HG03066 (cell line): ENCODE measurements around the gene DYNC2H1.
"Not testable (repeated sequence)": the region's sequence is repeated elsewhere in the genome, so short reads cannot be mapped to it uniquely, and the experiment has no call there.

Source experiments
- ATAC-seq: cut with Tn5 transposase; IDR thresholded peaks from one replicate; pipeline ENCODE4 v1.9.1; 2021; ENCODE audit warnings: low read depth; ENCODE audit not compliant: unreplicated experiment

Gene DYNC2H1

DNA sequence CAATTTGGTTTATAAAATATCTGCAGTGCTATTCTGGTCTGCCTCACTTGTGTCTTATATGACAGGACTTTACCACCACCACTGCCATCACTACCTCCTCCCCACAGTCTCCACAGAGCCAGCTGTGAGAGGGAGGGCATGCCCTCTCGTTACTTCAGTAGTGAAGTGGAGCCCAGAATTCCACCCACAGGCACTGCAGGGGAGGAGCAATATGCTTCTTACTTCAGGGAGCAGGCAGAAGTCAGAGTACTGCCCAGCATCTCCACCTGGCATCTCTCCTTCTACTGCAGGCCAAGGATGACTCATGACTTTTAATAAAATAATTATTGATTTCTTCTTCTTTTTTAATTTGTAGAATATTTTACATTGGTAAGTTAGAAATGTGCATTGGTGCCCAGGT, 255.5 kb downstream of the DYNC2H1 start:
- ATAC-seq: no peak

DNA sequence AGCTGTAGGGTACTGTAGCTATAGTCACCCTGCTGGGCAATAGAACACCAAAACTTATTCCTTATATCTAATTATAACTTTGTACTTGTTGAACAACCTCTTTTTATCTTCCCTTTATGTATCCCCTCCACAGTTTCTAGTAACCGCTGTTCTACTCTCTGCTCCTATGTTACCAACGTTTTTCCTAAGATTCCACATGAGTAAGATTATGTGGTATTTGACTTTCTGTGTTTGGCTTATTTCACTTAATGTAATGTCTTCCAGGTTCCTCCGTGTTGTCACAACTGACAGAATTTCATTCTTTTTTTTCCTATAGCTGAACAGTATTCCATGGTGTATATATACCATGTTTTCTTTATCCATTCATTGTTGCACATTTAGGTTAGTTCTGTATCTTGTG, 258.4 kb downstream of the DYNC2H1 start:
- no peak for ATAC-seq

DNA sequence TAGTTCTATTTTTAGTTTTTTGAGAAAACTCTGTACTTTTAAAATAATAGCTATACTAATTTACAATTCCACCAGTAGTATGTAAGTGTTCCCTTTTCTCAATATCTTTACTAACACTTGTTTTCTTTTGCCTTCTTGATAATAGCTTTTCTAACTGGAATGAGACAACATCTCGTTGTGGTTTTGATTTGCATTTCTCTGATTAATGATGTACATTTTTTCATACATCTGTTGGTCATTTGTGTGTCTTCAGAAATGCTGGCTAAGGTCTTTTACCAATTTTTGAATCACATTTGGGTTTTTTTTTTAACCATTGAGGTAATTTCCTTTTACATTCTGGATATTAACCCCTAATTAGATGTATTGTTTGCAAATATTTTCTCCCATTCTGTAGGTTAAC, 258.9 kb downstream of the DYNC2H1 start:
- no peak for ATAC-seq

DNA sequence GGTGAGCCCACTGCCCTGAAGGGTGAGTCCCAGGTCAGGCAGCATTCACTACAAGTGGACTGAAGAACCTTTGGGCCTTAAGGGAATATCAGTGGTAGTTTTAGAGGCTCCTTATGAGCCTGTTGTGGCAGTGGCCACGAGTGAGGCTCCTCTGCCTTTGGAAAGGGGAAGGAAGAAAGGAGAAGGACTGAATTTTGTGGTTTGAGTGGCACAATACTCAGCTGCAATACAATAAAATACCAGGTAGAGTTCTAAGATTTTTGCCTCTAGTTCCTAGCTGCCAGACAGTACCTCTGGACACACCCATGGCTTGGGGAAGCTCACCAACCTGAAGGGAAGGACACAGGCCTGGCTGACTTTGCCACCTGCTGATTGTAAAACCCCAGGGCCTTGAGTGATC, 260.9 kb downstream of the DYNC2H1 start:
- ATAC-seq: no peak

DNA sequence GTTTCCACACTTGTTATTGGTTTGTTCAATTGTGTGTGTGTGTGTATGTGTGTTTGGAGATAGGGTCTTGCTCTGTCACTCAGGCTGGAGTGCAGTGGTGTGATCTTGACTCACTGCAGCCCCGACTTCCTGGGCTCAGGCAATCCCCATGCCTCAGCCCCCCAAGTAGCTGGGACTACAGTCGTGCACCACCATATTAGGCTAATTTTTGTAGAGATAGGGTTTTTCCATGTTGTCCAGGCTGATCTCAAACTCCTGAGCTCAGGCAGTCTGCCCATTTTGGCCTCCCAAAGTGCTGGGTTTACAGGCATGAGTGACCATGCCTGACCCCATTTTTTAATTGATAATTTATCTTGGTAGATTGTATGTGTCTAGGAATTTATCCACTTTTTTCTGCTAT, 263.7 kb downstream of the DYNC2H1 start:
- no peak for ATAC-seq

DNA sequence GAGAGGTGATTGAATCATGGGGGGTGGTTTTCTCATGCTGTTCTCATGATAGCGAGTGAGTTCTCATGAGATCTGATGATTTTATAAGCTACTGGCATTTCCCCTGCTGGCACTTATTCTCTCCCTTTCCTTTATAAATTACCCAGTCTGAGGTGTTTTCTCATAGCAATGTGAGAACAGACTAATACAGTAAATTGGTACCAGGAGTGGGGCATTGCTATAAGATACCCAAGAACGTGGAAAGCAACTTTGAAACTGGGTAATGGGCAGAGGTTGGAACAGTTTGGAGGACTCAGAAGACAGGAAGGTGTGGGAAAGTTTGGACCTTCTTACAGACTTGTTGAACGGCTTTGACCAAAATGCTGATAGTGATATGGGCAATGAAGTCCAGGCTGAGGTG, 265.0 kb downstream of the DYNC2H1 start:
- not testable (repeated sequence) for ATAC-seq

DNA sequence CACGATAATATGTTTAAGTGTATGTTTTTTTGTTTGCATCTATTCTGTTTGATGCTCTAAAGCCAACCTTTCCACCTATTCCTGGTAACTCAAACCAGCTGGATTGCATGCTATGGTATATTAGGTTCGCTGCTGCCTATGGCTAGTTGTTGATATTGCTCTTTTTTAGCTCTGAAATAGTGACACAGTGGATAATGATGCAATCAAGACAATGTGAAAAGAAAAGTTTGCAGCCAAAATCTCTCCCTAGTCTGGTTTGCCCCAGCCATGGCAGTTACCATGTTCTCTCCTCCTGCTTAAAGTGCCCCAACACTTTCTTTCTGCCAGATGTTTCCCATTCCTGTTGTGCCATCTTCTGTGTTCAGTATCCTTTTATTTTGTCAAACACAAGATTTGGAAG, 269.7 kb downstream of the DYNC2H1 start:
- no peak for ATAC-seq

DNA sequence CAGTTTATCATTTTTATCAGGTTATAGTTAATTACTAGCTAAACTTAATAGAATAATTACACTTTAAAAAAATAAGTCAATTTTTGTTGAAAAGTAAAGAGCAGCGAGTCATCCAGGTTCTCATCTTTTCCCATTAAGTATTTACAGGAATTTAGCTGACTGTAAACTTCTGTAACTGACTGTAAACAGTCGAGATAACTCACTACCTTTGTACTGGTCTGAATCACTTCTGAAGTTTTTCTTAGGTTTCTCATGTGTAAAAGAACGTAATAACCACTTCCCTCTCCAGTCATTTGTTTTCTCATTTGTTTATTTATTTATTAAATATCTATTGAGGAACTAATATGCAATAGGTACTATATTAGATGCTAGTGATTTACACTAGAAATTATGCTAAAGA, 270.8 kb downstream of the DYNC2H1 start:
- no peak for ATAC-seq

DNA sequence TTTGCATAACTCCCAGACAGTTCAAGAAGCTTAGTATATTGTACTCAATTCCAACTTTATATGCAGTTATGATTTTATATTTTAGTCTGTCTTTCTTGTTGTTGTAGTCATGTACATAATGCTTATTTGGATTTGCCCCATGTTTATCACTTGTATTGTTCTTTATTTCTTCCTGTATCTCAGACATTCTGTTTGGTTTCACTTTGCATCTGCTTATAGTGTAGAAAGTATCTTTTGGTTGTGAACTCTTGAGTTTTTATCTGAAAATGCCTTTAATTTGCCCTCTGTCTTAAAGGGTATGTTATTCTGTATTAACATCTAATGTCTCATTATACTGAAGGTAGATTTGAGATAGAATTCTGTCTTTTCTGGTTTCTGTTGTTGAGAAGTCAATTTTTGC, 275.4 kb downstream of the DYNC2H1 start:
- ATAC-seq: no peak

DNA sequence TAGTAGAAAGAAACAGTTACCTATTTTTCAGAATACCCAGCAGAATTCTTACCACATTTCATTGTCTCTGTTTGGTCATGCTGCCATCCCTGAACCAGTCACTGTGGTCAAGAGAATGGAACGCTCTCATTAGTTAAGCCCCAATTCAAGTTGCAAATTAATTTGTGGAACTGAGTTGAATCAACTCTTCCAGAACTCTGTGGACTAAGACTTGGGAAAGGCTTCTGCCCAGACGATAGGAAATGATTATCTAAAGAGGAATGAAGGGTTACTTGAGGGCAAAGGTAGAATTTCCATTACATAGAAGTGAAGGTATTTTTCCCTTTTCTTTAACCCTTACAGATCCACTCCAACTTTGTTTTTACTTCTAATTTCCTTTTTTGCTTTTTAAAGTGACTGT, 286.4 kb downstream of the DYNC2H1 start:
- ATAC-seq: no peak

DNA sequence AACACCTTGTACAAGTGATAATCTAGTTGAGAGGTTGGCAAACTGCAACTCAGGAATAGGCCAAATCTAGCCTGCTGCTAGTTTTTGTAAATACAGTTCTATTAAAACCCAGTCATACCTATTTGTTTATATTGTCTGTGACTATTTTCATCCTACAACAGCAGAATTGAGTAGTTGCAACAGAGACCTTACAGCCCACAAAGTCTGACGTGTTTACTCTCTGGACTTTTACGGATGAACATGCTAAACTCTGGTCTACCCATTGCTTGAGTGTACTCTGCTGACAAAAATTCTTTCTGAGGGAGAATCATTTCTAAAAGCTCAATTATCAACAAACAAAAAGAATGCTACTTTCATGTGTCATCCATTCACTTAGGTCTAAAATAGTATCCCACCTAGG, 287.0 kb downstream of the DYNC2H1 start:
- ATAC-seq: no peak

DNA sequence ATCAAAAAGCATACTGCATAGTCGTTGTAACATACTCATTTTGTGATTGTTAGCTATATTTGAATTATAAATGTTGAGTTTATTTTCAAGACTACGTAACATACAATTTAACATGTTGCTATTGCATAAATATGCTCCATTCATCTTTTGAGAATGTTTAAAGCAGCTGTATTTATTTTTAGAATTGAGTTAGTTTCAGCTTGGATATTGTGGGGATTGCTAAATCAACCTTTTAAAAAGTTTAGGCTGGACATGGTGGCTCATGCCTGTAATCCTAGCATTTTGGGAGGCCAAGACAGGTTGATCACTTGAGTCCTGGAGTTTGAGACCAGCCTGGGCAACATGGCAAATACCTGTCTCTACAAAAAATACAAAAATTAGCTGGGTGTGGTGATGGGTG, 288.1 kb downstream of the DYNC2H1 start:
- ATAC-seq: no peak

DNA sequence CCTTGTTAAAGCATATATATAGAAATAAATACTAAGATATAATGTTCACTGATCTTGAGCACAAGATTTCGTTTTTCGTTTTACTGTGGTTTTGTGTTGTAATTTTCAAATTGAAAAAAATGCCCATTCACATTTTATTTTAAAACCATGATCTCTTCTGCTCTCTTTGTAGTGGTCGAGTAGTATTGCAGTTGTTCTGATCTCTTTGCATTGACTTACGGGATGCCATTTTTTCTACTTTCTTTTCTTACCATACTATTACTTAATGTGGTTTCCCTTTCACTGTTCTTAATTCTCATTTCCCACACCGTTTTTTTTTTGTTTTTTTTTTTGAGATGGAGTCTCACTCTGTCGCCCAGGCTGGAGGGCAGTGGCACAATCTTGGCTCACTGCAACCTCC, 289.6 kb downstream of the DYNC2H1 start:
- no peak for ATAC-seq

DNA sequence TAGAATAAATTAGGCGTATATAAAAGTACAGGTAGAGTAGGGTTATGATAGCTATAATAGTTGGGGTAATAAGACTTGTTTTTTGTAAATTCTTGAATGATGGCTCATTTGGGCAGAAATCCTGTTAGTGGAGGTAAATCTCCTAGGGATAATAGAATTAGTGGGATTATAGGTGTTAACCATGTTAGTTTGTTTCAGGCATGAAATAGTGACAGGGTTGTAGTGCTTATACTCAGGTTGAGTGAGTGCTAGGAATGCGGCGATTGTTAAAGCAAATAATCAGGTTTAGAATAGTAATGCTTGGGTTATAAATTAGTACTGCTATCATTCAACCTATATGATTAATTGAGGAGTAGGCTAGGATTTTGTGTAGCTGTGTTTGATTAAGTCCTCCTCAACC, 297.1 kb downstream of the DYNC2H1 start:
- no peak for ATAC-seq

DNA sequence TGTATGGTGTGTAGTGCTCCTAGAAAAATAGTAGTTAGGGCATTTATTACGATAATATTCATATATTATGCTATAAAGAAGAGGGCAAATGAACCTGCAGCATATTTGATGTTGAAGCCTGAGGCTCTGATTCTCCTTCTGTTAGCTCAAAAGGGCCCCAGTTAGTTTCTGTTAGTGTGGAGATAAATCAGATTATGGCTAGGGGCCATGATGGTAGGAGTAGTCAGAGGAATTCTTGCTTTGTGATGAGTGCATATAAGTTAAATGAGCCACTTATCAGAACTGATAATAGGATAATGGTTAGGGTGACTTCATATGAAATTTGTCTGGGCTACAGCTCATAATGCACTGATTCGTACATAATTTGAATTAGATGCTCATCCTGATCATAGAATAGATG, 298.4 kb downstream of the DYNC2H1 start:
- ATAC-seq: no peak

DNA sequence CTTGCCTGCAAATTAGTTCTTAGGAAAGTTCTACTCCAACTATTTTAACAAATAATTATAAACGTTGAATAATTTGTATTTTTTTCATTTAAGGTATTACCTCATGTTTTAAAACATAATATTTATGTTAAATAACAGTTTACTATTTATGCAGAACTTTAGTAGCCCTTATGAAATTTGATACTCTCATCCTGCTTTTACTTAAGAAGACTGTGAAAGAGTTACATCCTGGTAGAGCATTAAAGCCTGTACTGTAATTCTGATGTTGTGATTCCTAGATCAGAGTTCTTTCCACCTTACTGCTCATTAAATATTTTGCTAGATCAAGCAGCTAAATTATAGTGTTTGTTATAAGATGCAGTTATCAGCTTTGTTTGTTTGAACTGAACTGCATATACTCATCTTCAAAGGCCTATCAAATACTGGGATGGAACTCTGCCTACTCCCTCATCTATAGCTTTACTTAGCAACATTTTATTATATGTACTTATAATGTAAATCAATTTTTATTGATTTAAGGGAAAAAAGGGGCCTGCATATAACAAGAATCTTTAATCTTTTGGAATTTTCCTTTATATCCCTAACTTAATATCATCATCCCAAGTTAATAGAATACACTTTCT, 304.2 kb downstream of the DYNC2H1 start:
- no peak for ATAC-seq

DNA sequence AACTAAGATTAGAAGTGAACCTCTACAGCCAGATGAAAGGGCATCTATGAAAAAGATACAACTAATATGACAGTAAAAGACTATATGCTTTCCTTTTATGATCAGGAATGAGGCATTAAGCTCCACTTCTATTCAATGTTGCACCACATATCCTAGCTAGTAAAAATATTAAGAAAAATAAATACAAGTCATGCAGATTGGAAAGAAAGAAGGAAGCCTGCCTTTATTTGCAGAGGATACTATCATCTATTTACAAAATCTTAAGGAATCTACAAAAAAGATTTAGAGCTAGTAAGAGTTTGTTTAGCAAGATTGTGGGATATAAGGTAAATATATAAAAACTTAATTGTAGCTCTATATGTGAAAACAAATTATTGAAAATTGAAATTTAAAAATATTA, 308.8 kb downstream of the DYNC2H1 start:
- ATAC-seq: no peak

DNA sequence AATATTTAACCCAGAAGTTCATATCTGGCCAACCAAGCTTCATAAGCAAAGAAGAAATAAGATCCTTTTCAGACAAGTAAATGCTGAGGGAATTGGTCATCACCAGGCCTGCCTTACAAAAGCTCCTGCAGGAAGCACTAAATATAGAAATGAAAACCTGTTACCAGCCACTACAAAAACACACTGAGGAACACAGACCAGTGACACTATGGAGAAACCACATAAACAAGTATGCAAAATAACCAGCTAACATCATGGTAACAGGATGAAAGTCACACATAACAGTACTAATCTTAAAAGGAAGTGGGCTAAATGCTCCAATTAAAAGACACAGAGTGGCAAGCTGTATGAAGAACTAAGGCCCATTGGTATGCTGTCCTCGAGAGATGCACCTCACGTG, 311.4 kb downstream of the DYNC2H1 start:
- no peak for ATAC-seq

DNA sequence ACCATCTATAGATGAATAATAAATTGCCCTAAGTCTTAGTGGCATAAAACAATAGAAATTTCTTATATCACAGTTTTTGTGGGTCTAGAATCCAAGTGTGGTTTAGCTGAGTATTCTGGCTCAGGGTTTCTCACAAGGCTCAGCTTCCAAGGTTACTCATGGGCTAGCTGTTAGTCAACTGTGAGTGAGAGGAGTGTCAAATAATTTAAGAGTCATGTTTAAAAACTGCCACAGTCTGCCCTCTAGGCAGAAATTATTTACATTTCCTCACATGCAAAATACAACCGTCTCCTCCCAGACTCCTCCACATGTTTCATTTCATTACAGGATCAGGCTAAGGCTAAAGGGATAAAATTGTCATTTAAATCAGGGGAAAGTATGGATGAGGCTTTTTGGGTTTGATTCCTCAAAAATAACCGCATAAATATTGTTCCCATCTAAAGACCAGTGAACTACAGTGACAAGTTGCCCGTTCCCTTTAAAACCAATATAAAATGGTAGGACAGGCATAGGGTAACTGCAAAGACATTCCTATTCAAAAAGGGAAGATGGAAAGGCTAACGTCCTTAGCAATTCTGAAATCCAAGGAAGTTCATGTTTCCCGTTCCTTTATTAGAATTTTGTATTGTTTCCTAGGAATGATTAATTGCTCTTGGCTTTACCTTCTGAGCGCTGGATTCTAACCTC, 324.3 kb downstream of the DYNC2H1 start:
- ATAC-seq: no peak

DNA sequence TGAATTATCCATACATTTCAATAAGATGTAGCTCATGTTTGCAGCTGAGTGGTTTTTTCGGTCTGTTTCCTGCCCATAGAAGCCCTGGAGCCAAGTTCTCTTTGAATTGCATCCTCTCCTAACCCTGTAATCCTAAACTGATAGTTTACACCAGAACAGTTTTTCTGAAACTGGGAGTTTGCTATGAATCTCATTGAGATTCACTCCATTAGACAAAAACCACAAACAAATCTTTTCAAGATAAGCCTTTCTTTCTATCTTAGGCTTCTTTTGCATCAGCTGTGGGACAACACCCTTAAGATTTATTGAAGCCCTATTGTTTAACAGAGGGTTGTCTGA, 324.8 kb downstream of the DYNC2H1 start:
- ATAC-seq: no peak

DNA sequence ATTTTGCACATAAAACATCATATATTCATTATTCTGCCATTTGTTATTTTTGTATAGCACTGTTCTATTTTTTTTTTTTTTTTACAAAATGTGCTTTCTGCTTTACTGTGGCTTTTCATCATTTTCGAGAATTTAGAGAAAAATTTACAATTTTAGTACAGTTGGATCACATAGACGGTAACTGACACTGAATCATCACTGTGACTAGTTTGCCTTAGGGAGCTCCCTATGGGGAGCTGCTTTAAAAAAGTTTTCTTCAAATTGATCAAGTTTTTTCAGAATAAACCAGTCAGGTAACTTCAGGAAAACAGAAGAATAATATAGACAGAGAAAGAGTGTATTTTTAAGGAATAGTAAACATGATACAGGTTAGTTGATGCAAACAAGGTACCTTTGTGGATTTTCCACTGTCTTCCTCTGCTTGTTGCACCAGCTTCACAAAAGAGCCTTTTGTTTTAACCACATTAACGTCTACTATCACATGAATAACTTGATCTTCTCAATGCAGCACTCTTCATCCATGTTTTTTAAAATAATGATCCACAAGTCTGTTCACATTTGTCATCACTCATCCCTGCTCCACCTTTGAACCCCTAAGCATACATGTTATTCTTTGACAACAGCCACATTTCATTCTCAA, 327.0 kb downstream of the DYNC2H1 start:
- no peak for ATAC-seq

DNA sequence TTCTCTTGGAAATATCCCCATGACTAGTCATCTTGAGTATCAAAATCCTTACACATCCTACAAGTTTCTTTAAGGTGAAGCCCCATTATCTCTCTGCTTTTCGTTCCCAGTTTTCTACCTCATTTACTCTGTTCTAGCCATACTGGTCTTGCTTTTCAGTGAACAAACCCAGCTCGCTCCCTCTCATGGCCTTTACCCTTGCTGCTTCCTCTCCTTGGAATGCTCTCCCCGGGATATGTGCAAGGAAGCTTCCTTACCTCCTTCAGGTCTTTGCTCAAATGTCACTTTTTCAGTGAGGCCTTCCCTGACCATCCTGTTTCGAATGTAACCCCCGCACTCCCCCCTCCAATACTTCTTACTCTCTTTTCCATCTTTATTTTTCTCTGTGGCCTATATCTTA, 331.8 kb downstream of the DYNC2H1 start:
- ATAC-seq: no peak
